Keratinocyte (primary cell): ENCODE data around the gene LPO.

Source experiments
- EZH2 ChIP-seq: IDR thresholded peaks from one replicate; pipeline ENCODE4 v1.6.1; 2012; ENCODE audit warnings: inconsistent platforms, mild to moderate bottlenecking, low read length, moderate library complexity
- TF ChIP-seq, protein P1 (sequence below), 3 experiments: IDR thresholded peaks in 1 of 3; conservative IDR thresholded peaks in 1 of 3; optimal IDR thresholded peaks in 1 of 3; 2 replicates in 2 of 3; 3 replicates in 1 of 3; pipeline versions ENCODE3 to v1.5.1; 2011; ENCODE audit warnings: low read length in 3 of 3, mild to moderate bottlenecking in 3 of 3, moderate library complexity in 2 of 3, control low read depth in 1 of 3, inconsistent platforms in 1 of 3; ENCODE audit not compliant: insufficient read depth in 2 of 3; ENCODE audit errors: extremely low read depth in 1 of 3

DNA sequence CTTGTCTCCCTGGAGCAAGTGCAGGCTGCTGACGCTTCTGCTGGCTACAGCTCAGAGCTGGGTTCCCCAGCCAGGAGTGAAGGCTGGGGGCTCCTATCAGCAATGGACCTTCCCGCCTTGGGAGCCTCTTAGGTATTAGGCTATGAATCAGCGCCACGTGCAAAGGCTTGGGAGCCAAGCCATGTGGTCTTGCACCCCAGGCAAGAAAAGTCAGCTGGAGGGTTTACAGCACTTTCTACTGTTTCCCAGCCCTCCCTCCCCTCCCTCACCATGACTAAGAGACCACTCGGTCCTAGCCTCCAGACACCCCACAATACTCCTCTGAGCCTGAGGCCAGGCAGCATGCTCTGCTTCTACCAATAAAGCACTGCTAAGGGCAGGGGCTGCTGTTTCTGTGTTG lies 33.6 kb upstream of the LPO start:
- TF ChIP-seq, protein P1, sequence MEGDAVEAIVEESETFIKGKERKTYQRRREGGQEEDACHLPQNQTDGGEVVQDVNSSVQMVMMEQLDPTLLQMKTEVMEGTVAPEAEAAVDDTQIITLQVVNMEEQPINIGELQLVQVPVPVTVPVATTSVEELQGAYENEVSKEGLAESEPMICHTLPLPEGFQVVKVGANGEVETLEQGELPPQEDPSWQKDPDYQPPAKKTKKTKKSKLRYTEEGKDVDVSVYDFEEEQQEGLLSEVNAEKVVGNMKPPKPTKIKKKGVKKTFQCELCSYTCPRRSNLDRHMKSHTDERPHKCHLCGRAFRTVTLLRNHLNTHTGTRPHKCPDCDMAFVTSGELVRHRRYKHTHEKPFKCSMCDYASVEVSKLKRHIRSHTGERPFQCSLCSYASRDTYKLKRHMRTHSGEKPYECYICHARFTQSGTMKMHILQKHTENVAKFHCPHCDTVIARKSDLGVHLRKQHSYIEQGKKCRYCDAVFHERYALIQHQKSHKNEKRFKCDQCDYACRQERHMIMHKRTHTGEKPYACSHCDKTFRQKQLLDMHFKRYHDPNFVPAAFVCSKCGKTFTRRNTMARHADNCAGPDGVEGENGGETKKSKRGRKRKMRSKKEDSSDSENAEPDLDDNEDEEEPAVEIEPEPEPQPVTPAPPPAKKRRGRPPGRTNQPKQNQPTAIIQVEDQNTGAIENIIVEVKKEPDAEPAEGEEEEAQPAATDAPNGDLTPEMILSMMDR (optimal IDR thresholded peaks at IDR 0.05 in 1 of 3, IDR thresholded peaks at IDR 0.05 in 1 of 3, conservative IDR thresholded peaks at IDR 0.05 in 1 of 3; ENCODE audit: extremely low read depth in 1 of 3, insufficient read depth in 2 of 3, low read length in 3 of 3) = no peak
- no peak for TF ChIP-seq EZH2
